Uterus (tissue), 4 donors: ENCODE results near the gene NOL3. TPM values are rescaled to one million over a fixed set of nuclear protein-coding genes. Genes with fewer than 3 reads are reported as not detected.

Source experiments
- DNase-seq, 2 donors: peaks; one replicate each; pipeline ENCODE4 v3.0.0-alpha.2; 2019 to 2020
- H3K27ac ChIP-seq, 2 donors: fragments of 200-600 bp; sonication (generic); 1 replicate in 1 of 2; 2 replicates in 1 of 2; pipeline ENCODE4 v1.5.1; 2016 to 2018
- H3K27me3 ChIP-seq, 2 donors: fragments of 200-600 bp; sonication (generic); one replicate each; pipeline ENCODE4 v1.5.1; 2018 to 2019; ENCODE audit warnings: control low read depth in 1 of 2
- H3K36me3 ChIP-seq, 2 donors: fragments of 200-600 bp; sonication (generic); one replicate each; pipeline ENCODE4 v1.5.1; 2019; ENCODE audit warnings: control low read depth in 1 of 2
- H3K4me1 ChIP-seq, 2 donors: fragments of 200-600 bp; sonication (generic); one replicate each; pipeline ENCODE4 v1.5.1; 2018 to 2019; ENCODE audit warnings: control low read depth in 1 of 2
- H3K4me3 ChIP-seq, 2 donors: fragments of 200-600 bp; sonication (generic); 1 replicate in 1 of 2; 2 replicates in 1 of 2; pipeline ENCODE4 v1.5.1; 2018 to 2019; ENCODE audit warnings: mild to moderate bottlenecking in 1 of 2
- H3K9me3 ChIP-seq, 2 donors: fragments of 200-600 bp; sonication (generic); one replicate each; pipeline ENCODE4 v1.5.1; 2019; ENCODE audit warnings: control low read depth in 1 of 2
- CTCF ChIP-seq, 4 experiments: fragments of 200-600 bp in 2 of 4; fragments of 450-650 bp in 2 of 4; sonication (generic) in 2 of 4; IDR thresholded peaks; one replicate each; pipeline ENCODE4 v1.5.1; 2016 to 2019; ENCODE audit warnings: antibody characterized with exemption in 4 of 4, mild to moderate bottlenecking in 2 of 4, moderate library complexity in 1 of 4
- POLR2A ChIP-seq, 2 donors: fragments of 450-650 bp; IDR thresholded peaks; one replicate each; pipeline ENCODE4 v1.6.1; 2016; ENCODE audit warnings: antibody characterized with exemption in 2 of 2, mild to moderate bottlenecking in 1 of 2, moderate library complexity in 1 of 2
- intact Hi-C: fragments of 100-400 bp; cut with DNase I; formaldehyde crosslinking; loops from one replicate; pipeline ENCODE4 v1.15.1; 2023; ENCODE audit warnings: low total_unique reads
- total RNA-seq, 4 donors: library from RNA; depleted of rRNA in 3 of 4; stranded (reverse); fragments of >200 nt in 3 of 4; gene quantifications; one replicate each; pipeline versions ENCODE4 v1.1.0 to v1.2.4, GENCODE V29; 2014 to 2023
- donor health status: DM: yes; HTN: yes; CAD: no.

Gene NOL3
- total RNA-seq, 4 donors from 2014 or later: 3.3 to 29.7 (median 17.0) TPM

- DNase-seq: no peak
- H3K36me3 ChIP-seq: no peaks in the 10 kb centered on the region
- H3K4me3 ChIP-seq: no peak overlapping the region
- H3K9me3 ChIP-seq: no peaks in the 10 kb centered on the region
- no peaks in the 10 kb centered on the region for H3K27me3 ChIP-seq
- H3K4me1 ChIP-seq: peaks cover 0 to 17% of the 10 kb centered on the region in 2 donors
- intact Hi-C loops: loop anchor here (5.0 kb wide), 1 partner anchor 177 kb away; no protein-coding TSS in a partner anchor
- no peak overlapping the region for H3K27ac ChIP-seq
- TF ChIP-seq POLR2A (IDR thresholded peaks at IDR 0.05) (no peak), CTCF (IDR thresholded peaks at IDR 0.05) (no peak)
Observed at GRCh38 chr16:67154578-67155294, 15.6 kb upstream of the NOL3 start.

- intact Hi-C loops: loop anchor here (5.0 kb wide), 1 partner anchor 178 kb away; no protein-coding TSS in a partner anchor
- peaks cover 0 to 14% of the 10 kb centered on the region in 2 donors for H3K4me1 ChIP-seq
- peak in 1 of 2 donors; percentile 78 for DNase-seq
- H3K9me3 ChIP-seq: no peaks in the 10 kb centered on the region
- TF ChIP-seq CTCF (IDR thresholded peaks at IDR 0.05) (peak; percentile 80 to 99 (median 98)), POLR2A (IDR thresholded peaks at IDR 0.05) (no peak)
- H3K27ac ChIP-seq: no peak overlapping the region
- no peaks in the 10 kb centered on the region for H3K36me3 ChIP-seq
- H3K27me3 ChIP-seq: no peaks in the 10 kb centered on the region
- H3K4me3 ChIP-seq: no peak overlapping the region
Observed at GRCh38 chr16:67155295-67156142, 14.8 kb upstream of the NOL3 start.

GRCh38 chr16:67156143-67156844 is 14.0 kb upstream of the NOL3 start:
- H3K4me1 ChIP-seq: peaks cover 0 to 16% of the 10 kb centered on the region in 2 donors
- intact Hi-C loops: loop anchor here (5.0 kb wide), 1 partner anchor 179 kb away; no protein-coding TSS in a partner anchor
- H3K27ac ChIP-seq: no peak overlapping the region
- no peaks in the 10 kb centered on the region for H3K9me3 ChIP-seq
- no peaks in the 10 kb centered on the region for H3K36me3 ChIP-seq
- no peak for TF ChIP-seq POLR2A (IDR thresholded peaks at IDR 0.05)
- no peak for TF ChIP-seq CTCF (IDR thresholded peaks at IDR 0.05)
- H3K4me3 ChIP-seq: no peak overlapping the region
- H3K27me3 ChIP-seq: no peaks in the 10 kb centered on the region
- DNase-seq: no peak

- H3K27me3 ChIP-seq: no peaks in the 10 kb centered on the region
- TF ChIP-seq CTCF (IDR thresholded peaks at IDR 0.05) (no peak), POLR2A (IDR thresholded peaks at IDR 0.05) (no peak)
- no peaks in the 10 kb centered on the region for H3K36me3 ChIP-seq
- no peaks in the 10 kb centered on the region for H3K9me3 ChIP-seq
- no peak overlapping the region for H3K27ac ChIP-seq
- DNase-seq: no peak
- intact Hi-C loops: loop anchor here (5.0 kb wide), 1 partner anchor 180 kb away; no protein-coding TSS in a partner anchor
- peaks cover 0 to 20% of the 10 kb centered on the region in 2 donors for H3K4me1 ChIP-seq
- H3K4me3 ChIP-seq: no peak overlapping the region
Observed at GRCh38 chr16:67157106-67157748, 13.1 kb upstream of the NOL3 start.
